Right lobe of liver (tissue), 6 donors: ENCODE measurements around the gene PTPRT. TPM values are rescaled to one million over a fixed set of nuclear protein-coding genes. Genes with fewer than 3 reads are reported as not detected.

Experiments
- ATAC-seq, 4 donors: fragments of 200-7000 bp; cut with Tn5 transposase; one replicate each; pipeline ENCODE4 v1.9.1; 2020; ENCODE audit warnings: mild to moderate bottlenecking in 4 of 4, moderate library complexity in 4 of 4
- DNase-seq, 3 donors: peaks; one replicate each; pipeline ENCODE4 v3.0.0-alpha.2; 2020
- H3K27ac ChIP-seq, 3 donors: fragments of 200-600 bp; one replicate each; pipeline ENCODE4 v1.8.0; 2022
- H3K27me3 ChIP-seq, 2 donors: fragments of 200-600 bp; one replicate each; pipeline ENCODE4 v1.8.0; 2022
- H3K36me3 ChIP-seq, 4 donors: fragments of 200-600 bp; sonication (generic) in 1 of 4; one replicate each; pipeline versions ENCODE4 v1.5.1 to v1.8.0; 2017 to 2022; ENCODE audit warnings: control low read depth in 1 of 4
- H3K4me1 ChIP-seq, 4 donors: fragments of 200-600 bp; sonication (generic) in 1 of 4; one replicate each; pipeline versions ENCODE4 v1.5.1 to v1.8.0; 2017 to 2022; ENCODE audit warnings: control low read depth in 1 of 4
- H3K4me3 ChIP-seq, 3 donors: fragments of 200-600 bp; one replicate each; pipeline ENCODE4 v1.8.0; 2022
- H3K9me3 ChIP-seq, 4 donors: fragments of 200-600 bp; sonication (generic) in 1 of 4; one replicate each; pipeline versions ENCODE4 v1.5.1 to v1.8.0; 2017 to 2022; ENCODE audit warnings: control low read depth in 1 of 4
- POLR2A ChIP-seq: fragments of 450-650 bp; IDR thresholded peaks from one replicate; pipeline ENCODE4 v1.6.1; 2017; ENCODE audit warnings: antibody characterized with exemption, mild to moderate bottlenecking
- WGBS: methylation state at CpG from one replicate; pipeline ENCODE4 v1.1.6; 2018; ENCODE audit warnings: low coverage, low lambda C conversion rate; ENCODE audit not compliant: insufficient coverage; ENCODE audit errors: missing lambda C conversion rate; 5-methylcytosine and 5-hydroxymethylcytosine counted together
- intact Hi-C, 2 donors: fragments of 100-400 bp; cut with DNase I; formaldehyde crosslinking; loops; one replicate each; pipeline versions ENCODE4 v1.11.2 to v1.14.1; 2022
- total RNA-seq, 6 experiments: library from RNA; depleted of rRNA in 2 of 6; stranded (reverse); fragments of >200 nt in 2 of 6; fragmentation: NEBNext Ultra II Directional in 3 of 6; extraction: Animal tissue kit (Norgen Biotek cat#: 25700) in 3 of 6; gene quantifications; one replicate each; pipeline versions ENCODE4 v1.1.0 to v1.2.4, GENCODE V29; 2016 to 2023
- TF ChIP-seq, protein P1 (sequence below), 4 donors: fragments of 200-600 bp in 3 of 4; fragments of 450-650 bp in 1 of 4; IDR thresholded peaks; one replicate each; pipeline versions ENCODE4 v1.5.1 to v1.8.0; 2016 to 2022; ENCODE audit warnings: antibody characterized with exemption in 4 of 4, mild to moderate bottlenecking in 2 of 4
- donor health status: DM: no; HTN: yes; CAD: no.
- donor health status: DM: no; HTN: no; CAD: no.
- donor health status: DM: no; HTN: no; CAD: no.
- donor health status: DM: no; HTN: yes; CAD: no.
- donor health status: DM: no; HTN: yes; CAD: no.

Gene PTPRT
- total RNA-seq, 6 experiments from 2014 or later: 0.18 to 1.0 (median 0.51) TPM

- H3K36me3 ChIP-seq: no peaks in the 10 kb centered on the region
- no peaks in the 10 kb centered on the region for H3K27me3 ChIP-seq
- DNase-seq (no peak), ATAC-seq (no peak)
- intact Hi-C loops: no loop called here
- no peak overlapping the region for H3K4me3 ChIP-seq
- WGBS: 47% methylated on average over 2 of the region's 2 CpGs
- no peak overlapping the region for H3K27ac ChIP-seq
- H3K4me1 ChIP-seq: no peaks in the 10 kb centered on the region
- TF ChIP-seq, protein P1, sequence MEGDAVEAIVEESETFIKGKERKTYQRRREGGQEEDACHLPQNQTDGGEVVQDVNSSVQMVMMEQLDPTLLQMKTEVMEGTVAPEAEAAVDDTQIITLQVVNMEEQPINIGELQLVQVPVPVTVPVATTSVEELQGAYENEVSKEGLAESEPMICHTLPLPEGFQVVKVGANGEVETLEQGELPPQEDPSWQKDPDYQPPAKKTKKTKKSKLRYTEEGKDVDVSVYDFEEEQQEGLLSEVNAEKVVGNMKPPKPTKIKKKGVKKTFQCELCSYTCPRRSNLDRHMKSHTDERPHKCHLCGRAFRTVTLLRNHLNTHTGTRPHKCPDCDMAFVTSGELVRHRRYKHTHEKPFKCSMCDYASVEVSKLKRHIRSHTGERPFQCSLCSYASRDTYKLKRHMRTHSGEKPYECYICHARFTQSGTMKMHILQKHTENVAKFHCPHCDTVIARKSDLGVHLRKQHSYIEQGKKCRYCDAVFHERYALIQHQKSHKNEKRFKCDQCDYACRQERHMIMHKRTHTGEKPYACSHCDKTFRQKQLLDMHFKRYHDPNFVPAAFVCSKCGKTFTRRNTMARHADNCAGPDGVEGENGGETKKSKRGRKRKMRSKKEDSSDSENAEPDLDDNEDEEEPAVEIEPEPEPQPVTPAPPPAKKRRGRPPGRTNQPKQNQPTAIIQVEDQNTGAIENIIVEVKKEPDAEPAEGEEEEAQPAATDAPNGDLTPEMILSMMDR (IDR thresholded peaks at IDR 0.05): no peak
- TF ChIP-seq POLR2A: no peak
- no peaks in the 10 kb centered on the region for H3K9me3 ChIP-seq
Measured at GRCh38 chr20:42996141-42996540, 193.6 kb downstream of the PTPRT start.

GRCh38 chr20:42988319-42988718 lies 201.4 kb downstream of the PTPRT start:
- DNase-seq: no peak
- Histone ChIP-seq H3K36me3 (no peaks in the 10 kb centered on the region), H3K4me1 (no peaks in the 10 kb centered on the region), H3K4me3 (no peak overlapping the region), H3K27me3 (no peaks in the 10 kb centered on the region), H3K27ac (no peak overlapping the region), H3K9me3 (no peaks in the 10 kb centered on the region)
- WGBS: 60% methylated on average over 2 of the region's 5 CpGs
- ATAC-seq: no peak
- TF ChIP-seq, protein P1 (IDR thresholded peaks at IDR 0.05): no peak
- intact Hi-C loops: no loop called here

DNA sequence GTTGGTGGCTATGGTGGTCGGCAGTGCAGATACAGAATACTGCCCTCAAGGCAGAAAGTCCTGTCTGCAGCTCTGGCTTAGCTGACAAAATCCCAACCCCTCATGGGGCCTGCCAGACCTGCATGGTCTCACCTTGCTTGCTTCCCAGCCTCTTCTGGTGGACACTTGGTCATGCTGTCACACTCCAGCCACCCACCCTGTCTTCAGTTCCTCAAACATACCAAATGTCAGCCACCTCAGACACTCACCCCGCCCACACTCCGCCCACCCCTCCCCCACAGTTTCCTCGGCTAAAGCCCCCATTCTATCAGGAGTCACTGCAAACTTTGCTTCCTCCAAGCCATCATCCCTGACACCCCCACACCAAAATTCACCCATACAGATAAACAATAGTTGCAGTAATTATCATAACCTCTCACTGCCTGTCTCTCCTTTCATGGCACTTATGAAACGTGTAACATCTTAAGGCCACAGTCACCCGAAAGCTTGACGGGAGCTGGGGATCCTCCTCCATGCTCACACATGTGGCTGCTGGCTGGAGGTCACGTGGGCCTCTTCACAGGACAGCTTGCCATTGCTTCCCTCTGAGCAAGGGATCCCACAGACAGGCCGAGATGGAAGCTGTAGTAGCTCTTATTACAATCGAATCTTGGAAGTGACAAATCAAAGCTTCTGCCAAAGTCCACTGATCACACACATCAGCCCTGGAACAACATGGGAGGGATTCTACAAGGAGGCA lies 202.2 kb downstream of the PTPRT start:
- ATAC-seq (no peak), DNase-seq (no peak)
- Histone ChIP-seq H3K27ac (no peak overlapping the region), H3K4me1 (no peaks in the 10 kb centered on the region), H3K4me3 (no peak overlapping the region), H3K36me3 (no peaks in the 10 kb centered on the region), H3K27me3 (no peaks in the 10 kb centered on the region), H3K9me3 (no peaks in the 10 kb centered on the region)
- intact Hi-C loops: no loop called here
- 65% methylated on average over 10 of the region's 10 CpGs for WGBS
- TF ChIP-seq, protein P1 (IDR thresholded peaks at IDR 0.05): no peak
- no peak for TF ChIP-seq POLR2A

DNA sequence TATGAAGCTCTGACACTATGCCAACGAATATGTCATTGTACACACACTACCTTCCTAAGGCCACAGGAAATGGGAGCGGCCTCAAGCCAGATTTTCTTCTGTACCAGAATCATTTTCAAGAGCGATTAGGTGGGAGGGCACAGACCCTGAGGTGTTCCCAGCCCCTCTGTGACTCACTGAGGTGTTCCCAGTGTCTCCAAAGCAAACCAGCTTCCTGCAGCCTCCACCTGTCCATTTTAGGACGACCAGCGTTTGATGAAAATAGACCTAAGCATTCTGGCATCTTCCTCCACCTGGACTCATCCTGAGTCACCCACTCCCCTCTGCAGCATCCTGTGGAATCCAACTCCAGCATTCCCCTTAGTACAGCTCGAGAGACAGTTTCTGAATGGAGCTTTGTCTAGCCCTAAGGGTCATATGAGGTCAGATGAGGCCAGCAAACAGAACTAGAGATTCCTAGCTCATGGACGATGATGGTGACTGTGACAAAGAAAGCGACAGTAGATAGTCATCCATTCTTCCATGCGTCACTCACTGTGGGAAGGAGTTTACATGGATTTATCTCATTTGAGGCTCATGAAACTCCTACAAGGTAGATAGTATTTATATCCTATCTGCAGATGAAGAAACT lies 203.4 kb downstream of the PTPRT start:
- intact Hi-C loops: no loop called here
- 66% methylated on average over 8 of the region's 9 CpGs for WGBS
- DNase-seq: no peak

More for the DNA sequence above, 203.4 kb downstream of the PTPRT start:
- TF ChIP-seq POLR2A: no peak
- TF ChIP-seq, protein P1 (IDR thresholded peaks at IDR 0.05): no peak
- Histone ChIP-seq H3K9me3 (no peaks in the 10 kb centered on the region), H3K4me3 (no peak overlapping the region), H3K4me1 (no peaks in the 10 kb centered on the region), H3K36me3 (no peaks in the 10 kb centered on the region), H3K27me3 (no peaks in the 10 kb centered on the region), H3K27ac (no peak overlapping the region)
- no peak for ATAC-seq
